HG03342 (cell line): ENCODE data around the gene SPOCK1.
"Not testable (repeated sequence)": the region's sequence is repeated elsewhere in the genome, so short reads cannot be mapped to it uniquely, and the experiment has no call there.

ENCODE experiments used
- ATAC-seq: cut with Tn5 transposase; IDR thresholded peaks from one replicate; pipeline ENCODE4 v1.9.1; 2021; ENCODE audit warnings: mild to moderate bottlenecking, moderate library complexity; ENCODE audit not compliant: unreplicated experiment

SPOCK1 gene

GRCh38 chr5:137498736-137499505 is at the start of gene SPOCK1:
SPOCK1 (minus strand) TSS chr5:137499326.
- peak; percentile 91 for ATAC-seq

- ATAC-seq, result no peak
Measured at GRCh38 chr5:137545956-137546355, 46.8 kb upstream of the SPOCK1 start.

- not testable (repeated sequence) for ATAC-seq
Measured at GRCh38 chr5:137535449-137535848, 36.3 kb upstream of the SPOCK1 start.

GRCh38 chr5:137533963-137534362 is 34.8 kb upstream of the SPOCK1 start:
- no peak for ATAC-seq

- ATAC-seq, result no peak
Measured at GRCh38 chr5:137531266-137531665, 32.1 kb upstream of the SPOCK1 start.

GRCh38 chr5:137521246-137521645 is 22.1 kb upstream of the SPOCK1 start:
- no peak for ATAC-seq

- ATAC-seq, result no peak
Measured at GRCh38 chr5:137516961-137517360, 17.8 kb upstream of the SPOCK1 start.

- ATAC-seq, result no peak
Measured at GRCh38 chr5:137516251-137516797, 17.2 kb upstream of the SPOCK1 start.

- no peak for ATAC-seq
Measured at GRCh38 chr5:137515238-137515637, 16.1 kb upstream of the SPOCK1 start.

GRCh38 chr5:137510671-137511070 is 11.5 kb upstream of the SPOCK1 start:
- no peak for ATAC-seq

GRCh38 chr5:137507150-137507549 is 8.0 kb upstream of the SPOCK1 start:
- no peak for ATAC-seq

- ATAC-seq, result no peak
Measured at GRCh38 chr5:137506296-137506695, 7.2 kb upstream of the SPOCK1 start.

- ATAC-seq, result no peak
Measured at GRCh38 chr5:137504916-137505315, 5.8 kb upstream of the SPOCK1 start.

GRCh38 chr5:137503456-137503855 is 4.3 kb upstream of the SPOCK1 start:
- no peak for ATAC-seq

GRCh38 chr5:137502632-137503031 is 3.5 kb upstream of the SPOCK1 start:
- no peak for ATAC-seq

- no peak for ATAC-seq
Measured at GRCh38 chr5:137501846-137502406, 2.8 kb upstream of the SPOCK1 start.

- no peak for ATAC-seq
Measured at GRCh38 chr5:137501226-137501625, 2.1 kb upstream of the SPOCK1 start.

- ATAC-seq, result no peak
Measured at GRCh38 chr5:137500615-137501225, 1.6 kb upstream of the SPOCK1 start.

GRCh38 chr5:137499506-137499847 is 351 bp upstream of the SPOCK1 start:
- ATAC-seq, result not testable (repeated sequence)

GRCh38 chr5:137498301-137498735 is 808 bp downstream of the SPOCK1 start:
- ATAC-seq, result no peak

- ATAC-seq, result no peak
Measured at GRCh38 chr5:137497396-137498290, 1.5 kb downstream of the SPOCK1 start.
